NCI-H1105 treated with DMSO at 0.1 percent for 48 hours (cell line): ENCODE measurements around the gene LRRC49.
A peak's percentile ranks its signal among the peaks of the same experiment; 100 is the strongest.
"Not testable (repeated sequence)": the region's sequence is repeated elsewhere in the genome, so short reads cannot be mapped to it uniquely, and the experiment has no call there.

Experiments used
- DNase-seq: peaks from one replicate; lab custom pipeline; 2025; lab: John Stamatoyannopoulos, UW

LRRC49 gene

DNA sequence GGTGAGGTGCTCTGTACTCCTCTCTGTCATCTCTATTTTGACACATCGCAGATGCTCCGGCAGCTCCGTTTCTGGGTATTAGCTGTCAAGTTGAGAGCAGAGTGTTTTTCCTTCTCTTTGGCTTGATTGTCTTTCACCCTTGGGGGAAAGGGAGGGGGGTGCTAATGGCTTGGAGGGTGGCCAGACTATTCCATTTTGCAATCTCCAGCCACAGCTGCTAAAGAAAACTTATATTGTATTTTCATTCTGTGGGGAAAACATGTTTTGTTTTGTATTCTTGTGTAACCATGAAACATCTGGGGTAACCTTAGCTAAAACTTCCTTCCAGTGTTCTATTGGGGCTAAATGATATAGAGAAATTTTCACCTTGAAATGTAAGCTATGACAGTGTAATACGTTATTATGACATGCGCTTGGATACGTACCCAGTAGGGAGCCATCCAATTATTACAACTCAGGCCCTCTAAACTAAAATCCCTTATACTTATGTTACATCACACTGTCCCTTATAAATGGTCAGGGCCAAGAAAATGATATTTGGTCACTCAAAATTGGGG, 24.6 kb upstream of the LRRC49 start:
- peak; percentile 47 for DNase-seq

DNA sequence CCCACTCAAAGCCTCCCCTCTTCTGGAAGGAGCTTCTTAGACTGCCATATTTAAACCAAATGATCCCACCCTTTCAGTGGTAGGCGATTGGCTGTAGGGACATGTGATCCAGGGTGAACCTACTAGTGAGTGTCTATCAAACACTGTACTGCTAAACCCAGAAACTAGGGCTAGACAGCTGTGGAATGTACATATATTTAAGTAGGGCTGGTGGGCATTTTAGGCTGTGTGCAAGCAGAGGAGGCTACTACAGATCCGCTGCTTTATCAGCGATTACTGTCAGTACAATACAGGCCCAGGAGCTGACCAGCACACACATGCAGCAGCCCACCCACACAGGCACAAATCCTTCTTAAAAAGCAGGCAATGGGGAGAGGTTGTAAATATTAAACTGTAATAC, 23.3 kb upstream of the LRRC49 start:
- DNase-seq: no peak

DNA sequence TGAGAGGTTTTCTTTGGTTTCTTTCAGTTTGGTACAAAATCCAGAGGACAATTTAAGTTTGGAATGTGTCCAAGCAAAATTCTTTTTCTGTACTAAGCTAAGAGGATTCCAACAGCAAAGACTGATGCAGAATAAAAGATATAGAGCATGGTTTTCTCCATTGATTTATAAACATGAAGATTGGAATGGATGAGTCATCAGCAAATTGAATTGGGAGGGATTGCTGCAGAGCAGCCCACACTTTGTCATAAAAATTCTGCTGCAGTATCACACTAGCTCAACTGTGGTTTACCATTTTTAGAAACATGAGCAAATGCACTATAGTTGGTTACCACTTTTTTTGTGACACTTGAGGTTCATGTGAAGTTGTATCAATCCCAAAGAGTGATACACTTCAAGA, 22.6 kb upstream of the LRRC49 start:
- DNase-seq: no peak

DNA sequence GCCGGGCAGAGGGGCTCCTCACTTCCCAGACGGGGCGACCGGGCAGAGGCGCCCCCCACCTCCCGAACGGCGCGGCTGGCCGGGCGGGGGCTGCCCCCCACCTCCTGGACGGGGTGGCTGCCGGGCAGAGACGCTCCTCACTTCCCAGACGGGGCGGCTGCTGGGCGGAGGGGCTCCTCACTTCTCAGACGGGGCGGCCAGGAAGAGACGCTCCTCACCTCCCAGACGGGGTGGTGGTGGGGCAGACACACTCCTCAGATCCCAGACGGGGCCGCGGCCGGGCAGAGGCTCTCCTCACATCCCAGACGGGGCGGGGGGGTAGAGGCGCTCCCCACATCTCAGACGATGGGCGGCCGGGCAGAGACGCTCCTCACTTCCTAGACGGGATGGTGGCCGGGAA, 21.1 kb upstream of the LRRC49 start:
- DNase-seq: not testable (repeated sequence)

DNA sequence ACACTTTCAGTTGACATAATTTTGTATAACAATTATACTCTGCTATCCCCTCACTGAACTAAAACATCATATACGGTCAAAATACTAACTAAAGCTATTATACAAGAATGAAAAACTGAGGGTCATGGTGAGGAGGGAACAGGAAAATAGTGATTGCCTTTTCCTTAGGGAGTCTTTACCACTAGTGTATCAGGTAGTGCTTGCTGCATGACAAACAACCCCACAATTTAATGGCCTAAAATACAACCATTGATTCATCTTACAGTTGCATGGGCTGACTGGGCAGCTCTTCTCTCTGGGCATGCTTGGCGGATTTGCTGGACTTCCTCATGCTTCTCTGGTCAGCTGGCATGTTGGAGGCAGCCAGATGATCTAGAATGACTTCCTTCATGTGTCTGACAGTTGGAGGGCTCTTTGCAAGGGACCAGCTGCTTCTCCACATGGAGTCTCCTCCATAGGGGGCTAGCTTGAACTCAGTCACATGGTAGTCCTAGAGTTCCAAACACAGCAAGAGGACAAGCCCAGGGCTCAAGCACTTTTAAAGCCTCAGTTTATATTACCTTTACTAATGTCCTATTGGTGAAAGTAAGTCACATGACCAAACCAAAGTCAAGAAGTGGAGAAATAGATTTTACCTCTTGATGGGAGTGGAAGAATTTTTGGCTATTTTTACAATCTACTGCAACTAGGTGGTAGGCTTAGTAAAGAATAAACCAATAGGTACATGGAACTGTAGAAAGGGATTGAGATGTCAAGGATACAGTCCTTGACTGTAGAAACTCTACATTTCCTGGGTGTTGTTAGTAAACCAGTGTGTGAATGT, 19.2 kb upstream of the LRRC49 start:
- no peak for DNase-seq

DNA sequence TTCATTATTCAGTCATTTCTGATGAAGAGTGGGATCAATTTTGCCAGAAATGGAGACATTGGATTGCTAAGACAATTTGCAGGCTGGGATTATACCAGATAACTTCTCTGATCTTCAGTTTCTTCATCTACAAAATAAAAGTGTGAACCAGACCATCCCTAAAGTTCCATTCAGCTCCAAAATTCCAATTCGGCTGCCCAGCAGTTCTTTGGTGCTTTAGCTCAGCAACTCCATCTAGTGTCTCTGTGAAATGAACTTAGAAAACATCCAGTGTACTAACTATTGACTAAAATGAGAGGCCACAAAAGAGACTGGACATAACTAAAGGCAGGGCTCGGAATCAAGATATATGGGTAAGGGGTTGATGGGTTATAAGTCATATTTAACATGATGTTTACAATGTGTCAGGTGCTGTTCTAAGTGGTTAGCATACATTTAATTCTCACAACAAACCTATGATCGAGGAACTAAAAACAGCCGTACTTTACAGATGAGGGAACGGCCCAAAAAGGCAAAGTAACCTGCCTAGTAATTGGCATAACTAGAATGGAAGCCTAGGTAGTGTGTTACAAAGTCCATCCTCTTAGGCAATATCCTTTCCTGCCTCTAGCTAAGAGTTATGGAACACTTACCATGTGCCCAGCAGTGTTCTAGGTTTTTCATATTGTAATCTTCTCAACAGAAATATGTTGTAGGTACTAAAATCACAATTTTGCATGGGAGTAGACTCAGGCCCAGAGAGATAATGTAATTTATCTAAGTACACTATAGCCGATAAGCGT, 17.4 kb upstream of the LRRC49 start:
- DNase-seq: peak; percentile 11

DNA sequence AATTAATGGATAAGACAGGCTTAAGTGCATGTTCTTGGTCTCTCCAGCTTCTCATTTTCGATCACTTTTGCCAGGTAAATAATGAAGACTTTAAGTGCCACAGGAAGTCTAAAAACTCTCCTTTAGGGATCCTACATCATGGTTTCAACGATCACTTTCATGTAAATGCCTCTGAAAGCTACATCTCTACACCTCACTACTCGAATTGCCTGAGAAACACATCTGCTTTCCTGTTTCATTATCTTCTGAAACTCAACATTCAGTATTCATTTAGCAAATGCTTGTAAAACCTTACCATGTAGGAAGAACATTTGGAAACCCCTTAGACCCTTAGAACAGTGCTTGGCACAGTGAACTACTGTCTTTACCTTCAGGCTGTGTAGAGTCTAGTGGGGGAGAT, 16.6 kb upstream of the LRRC49 start:
- no peak for DNase-seq

DNA sequence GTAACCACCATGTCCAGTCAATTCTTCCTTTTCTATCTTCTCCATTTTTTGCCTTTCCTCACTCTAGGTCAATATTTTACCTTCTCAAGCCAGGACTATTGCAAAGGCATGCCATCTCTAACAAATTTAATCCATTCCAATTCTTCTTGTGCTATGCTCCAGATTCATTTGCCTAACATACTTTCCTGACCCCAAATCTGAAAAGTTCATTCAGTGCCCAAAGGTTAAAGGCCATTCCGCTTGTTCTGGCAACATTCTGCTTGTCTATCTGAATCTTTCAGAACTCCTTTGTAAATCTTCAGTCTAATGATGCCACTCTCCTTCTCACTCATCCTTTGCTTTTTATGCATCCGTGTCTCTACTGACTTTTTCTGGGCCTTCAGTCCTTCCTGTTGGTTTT, 15.9 kb upstream of the LRRC49 start:
- DNase-seq: no peak

DNA sequence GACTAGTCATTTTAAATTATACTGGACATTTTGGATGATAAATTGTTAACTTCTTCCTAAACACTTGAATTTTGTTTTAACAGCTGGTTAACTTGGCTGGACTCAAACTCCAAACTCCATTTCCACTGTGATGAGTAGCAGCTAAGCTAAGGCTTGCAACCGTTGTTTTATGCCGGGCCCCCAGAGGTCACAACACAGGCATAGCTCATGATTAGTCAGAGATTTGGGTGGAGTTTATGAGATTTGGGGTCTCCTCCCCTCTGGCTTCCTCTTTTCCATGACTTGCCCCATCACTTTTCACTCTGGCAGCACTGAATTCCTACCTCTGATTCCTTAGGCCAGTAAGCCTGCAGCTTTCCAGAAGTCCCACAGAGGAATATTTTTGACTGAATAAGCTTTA, 13.2 kb upstream of the LRRC49 start:
- DNase-seq: no peak

DNA sequence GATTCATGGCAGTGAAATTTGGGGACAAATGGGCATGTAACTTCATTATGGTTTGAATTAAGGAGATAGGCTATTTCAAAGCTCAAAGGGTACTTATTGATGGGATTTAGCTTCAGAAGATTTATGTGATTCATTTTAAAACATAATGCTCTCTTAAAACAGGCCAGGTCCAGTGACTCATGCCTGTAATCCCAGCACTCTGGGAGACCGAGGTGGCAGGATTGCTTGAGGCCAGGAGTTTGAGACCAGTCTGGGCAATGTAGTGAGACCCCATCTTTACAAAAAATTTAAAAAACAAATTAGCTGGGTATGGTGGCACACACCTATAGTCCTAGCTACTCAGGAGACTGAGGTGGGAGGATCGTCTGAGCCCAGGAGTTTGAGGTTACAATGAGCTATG, 11.8 kb upstream of the LRRC49 start:
- no peak for DNase-seq

DNA sequence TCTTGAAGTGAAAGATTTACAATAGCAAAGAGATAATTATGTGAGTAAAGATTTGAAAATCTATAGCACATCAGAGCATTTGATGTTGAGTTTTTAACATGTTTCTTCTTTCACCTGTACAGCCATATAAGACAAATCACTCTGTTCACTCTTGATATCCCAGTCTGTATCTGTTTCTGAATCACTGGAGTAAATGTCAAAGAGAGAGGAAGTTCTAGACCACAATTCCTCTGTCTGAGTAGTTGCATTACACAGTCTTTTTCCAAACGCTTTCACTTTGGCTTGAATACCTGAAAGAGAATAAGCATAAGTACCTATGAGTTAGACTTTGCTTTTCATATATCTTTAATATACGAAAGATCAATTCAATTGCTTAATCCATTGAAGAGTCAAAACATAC, 10.3 kb upstream of the LRRC49 start:
- DNase-seq: no peak

DNA sequence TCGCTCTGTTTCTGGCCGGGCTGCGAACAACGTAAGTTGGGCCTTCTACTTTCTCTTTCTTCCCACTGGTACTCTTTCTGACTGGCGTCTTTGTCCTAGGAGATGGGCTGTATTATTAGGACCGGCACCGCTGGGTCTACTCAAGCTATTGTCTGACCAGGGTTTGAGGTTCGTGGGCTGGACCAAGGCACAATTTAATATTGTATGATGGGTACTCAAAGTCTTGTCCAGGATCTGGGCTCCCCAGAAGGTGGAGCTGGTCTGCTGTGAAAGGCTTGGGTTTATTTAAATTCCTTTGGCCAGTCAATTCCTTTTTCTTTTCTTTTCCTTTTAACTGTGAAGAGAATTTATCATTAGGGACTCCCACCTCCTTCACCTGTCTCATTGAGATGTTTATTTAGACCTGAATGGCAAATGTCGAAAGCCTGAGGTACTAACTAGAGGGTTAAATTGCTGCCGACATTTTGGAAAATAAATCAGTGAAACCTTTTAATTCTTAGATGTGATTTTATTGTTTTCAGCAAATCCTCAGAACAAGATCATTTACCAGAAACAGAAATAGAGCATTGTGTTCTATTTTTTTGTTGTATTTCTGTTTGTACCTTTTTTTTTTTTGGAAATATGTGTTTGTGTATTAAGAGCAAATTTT, 410 bp downstream of the LRRC49 start:
- DNase-seq: peak; percentile 86

DNA sequence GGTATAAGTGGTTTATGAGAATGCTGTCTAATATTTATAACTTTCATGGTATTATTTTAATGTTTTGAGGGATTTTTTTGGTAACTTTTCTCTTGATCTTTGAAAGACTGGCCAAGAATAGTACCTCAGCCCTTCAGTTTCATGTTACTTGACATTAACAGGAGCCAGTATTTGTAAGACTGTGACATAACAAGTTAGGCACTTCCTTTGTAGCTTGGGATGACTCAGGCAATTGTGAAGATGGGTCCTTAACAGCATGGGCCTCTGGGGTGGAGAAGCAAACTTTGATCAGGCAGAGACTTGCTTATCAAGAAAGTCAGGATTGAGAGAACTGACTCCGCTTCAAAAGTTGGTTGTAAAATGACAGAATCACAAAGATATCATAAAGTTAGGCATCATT, 9.5 kb downstream of the LRRC49 start:
- no peak for DNase-seq

DNA sequence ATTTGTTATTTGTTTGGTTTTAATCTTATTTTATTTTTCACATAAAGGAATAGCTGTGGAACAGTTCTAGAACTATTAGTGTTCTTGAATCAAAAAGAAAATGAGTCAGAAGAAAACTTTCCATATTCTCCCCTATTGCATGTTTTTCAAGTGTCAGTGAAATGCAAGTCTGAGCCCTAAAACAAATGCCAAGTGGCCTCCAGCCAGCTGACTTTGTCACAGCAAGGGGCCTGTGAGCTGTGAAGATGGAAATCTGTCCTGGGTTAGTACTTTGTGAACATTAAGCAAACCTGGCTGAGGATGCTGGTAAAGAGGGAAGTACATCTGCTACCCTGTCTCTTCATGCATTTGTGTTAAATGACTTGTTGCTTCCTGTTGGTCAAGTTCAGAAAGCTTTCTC, 14.2 kb downstream of the LRRC49 start:
- no peak for DNase-seq

DNA sequence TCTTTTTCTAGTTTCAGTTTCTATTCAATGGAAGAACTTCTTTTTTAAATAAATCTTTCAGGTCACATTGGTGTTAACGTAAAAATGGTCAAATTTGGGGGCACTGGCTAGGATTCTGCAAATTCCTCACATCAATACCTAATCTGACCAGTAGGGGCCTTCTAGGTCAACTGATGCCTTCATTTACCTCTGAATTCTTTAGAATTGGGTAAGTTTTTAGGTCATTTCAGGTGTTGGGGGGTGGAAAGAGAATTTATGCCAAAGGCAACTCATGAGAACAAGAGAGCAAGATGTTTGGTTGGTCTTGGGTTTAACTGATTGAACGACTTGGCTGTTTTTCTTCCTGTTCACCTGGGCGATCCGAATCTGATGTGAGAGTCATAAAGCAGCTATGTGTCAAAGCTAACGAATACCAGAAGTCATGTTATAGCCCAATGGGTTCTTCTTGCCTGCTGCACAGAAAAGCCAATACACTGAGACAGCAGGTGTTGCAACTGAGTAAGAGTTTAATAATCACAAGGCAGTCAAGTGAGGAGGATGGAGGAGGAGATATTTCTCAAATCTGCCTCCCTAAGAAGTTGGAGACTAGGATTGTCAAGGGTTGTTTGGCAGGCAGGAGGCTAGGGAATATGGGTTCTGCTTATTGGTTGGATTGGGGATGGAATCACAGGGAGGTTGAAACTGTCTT, 15.3 kb downstream of the LRRC49 start:
- no peak for DNase-seq

DNA sequence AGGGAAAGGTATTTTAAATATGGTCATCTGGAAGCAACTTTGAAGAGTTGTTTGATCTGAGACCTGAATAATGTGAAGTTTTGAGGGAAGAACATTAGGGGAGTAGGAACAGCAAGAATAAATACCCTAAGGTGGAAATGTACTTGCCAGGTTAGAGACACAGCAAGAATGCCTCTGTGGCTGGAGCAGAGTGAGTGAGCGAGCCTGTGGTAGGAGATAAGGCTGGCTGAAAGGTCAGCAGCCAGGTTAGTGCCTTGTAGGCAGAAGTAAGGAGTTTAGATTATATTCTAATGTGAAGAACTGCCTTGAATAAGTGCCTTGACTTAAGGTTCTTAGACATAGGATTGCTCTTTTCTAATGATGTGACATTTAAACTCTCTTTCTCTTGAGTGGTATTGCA, 18.3 kb downstream of the LRRC49 start:
- no peak for DNase-seq

DNA sequence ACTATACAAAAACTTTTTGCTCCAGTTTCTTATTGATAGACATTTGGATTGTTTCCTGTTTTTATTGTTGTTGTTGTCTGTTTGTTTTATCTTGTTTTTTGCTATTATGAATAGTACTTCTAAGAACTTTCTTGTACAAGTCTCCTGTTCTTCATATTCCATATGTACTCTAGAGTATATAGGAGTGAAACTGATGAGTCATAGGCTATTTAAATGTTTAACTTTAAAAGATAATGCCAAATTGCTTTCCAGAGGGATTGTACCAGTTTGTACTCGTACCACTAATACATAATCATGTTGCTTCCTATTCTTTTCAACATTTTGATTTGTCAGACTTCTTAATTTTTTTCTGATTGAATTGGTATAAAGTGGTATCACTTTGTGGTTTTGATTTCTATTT, 19.6 kb downstream of the LRRC49 start:
- DNase-seq: no peak

DNA sequence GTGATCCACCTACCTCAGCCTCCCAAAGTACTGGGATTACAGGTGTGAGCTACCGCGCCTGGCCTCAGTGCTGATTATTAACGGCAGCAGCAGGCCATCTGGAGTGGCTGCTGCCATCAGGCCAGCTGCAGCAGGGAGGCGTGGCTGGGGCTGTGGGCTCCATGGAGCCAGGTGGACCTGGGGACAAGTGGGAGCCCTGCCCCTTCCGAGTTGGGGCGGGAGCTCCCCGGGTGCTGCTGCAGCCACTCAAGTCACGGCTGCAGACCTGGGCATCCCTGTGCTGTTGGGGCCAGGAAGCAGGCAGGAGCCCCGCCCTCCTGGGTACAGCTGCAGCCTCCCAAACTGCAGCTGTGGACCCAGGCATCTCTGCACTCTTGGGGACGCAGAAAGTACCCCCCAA, 23.9 kb downstream of the LRRC49 start:
- no peak for DNase-seq

DNA sequence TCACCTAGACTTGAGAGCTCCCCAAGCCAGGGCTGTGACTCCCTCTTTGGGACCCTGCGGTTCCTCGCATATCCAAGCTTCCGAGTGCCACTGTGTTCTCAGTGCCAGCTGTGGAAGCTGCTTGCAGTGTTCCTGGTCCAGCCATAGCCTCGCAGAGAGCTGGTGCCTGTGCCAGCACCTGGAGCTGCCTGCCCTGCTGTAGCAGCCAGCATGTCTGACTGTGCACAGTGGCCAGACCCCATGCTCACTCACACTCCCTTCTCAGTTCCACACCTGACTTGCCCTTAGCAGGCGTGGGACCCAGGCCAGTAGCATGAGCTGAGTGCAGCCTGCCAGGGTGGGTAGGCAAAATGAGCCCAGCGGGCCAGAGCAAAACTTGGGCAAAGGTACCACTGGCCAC, 25.3 kb downstream of the LRRC49 start:
- no peak for DNase-seq

DNA sequence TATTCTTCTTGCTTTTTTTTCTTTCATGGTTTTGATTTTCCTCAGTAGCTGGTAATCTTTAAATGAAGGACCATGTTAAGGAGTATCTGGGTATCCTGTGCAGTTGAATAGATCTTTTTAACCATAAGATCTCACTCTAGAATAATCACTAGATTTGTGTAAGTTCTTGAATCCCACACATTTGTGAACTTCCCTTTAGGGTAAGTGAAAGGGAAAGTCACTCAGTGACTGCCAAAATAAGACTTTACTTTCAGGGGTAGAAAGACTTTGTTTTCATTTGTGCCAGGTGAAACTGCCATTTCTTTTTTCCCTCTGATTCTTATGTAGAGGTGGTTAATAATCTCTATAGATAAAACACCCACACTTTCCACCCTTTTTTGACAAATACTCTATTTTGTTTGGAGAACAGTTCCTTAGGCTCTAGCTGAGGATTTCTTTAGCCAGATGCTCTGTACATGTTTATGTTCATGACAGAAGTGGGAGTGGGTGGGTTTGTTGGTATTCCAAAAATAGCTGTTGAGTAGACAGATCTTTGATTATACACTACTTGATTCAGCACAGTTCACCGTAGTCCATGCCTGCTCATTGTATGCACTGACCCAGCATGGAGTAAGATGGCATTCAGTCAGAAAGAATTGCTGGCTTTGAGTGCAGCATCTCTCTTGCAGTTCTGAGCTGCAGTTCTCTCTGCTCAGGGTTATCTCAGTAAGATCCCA, 28.5 kb downstream of the LRRC49 start:
- no peak for DNase-seq

DNA sequence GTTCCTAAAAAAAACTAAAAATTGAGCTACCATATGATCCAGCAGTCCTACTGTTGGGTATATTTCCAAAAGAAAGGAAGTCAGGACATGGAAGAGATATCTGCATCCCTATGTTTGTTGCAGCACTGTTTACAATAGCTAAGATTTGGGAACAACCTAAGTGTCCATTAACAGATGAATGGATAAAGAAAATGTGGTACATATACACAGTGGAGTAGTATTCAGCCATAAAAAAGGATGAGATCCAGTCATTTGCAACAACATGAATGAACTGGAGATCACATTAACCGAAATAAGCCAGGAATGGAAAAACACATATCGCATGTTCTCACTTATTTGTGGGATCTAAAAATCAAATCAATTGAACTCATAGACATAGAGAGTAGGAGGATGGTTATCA, 29.5 kb downstream of the LRRC49 start:
- DNase-seq: no peak
